Measurements from ENCODE around the gene ACACB.
A peak's percentile ranks its signal among the peaks of the same experiment; 100 is the strongest.

The ACACB gene

GRCh38 chr12:109115758-109116610 is at the start of gene ACACB:
Gene ACACB (plus strand): TSS chr12:109116587. CDS start chr12:109139406, 22,819 bp downstream.
- no peak for DNase-seq (ENCODE audit: low read depth in 2 of 2)

GRCh38 chr12:109069307-109070271 is 46.8 kb upstream of the ACACB start:
- no peak for DNase-seq (ENCODE audit: low read depth in 2 of 2)

- no peak for DNase-seq (ENCODE audit: low read depth in 2 of 2)
Measured at GRCh38 chr12:109074866-109075265, 41.5 kb upstream of the ACACB start.

GRCh38 chr12:109082751-109083150 is 33.6 kb upstream of the ACACB start:
- no peak for DNase-seq (ENCODE audit: low read depth in 2 of 2)

- DNase-seq (ENCODE audit: low read depth in 2 of 2), result no peak
Measured at GRCh38 chr12:109084425-109084824, 32.0 kb upstream of the ACACB start.

- no peak for DNase-seq (ENCODE audit: low read depth in 2 of 2)
Measured at GRCh38 chr12:109085590-109085989, 30.8 kb upstream of the ACACB start.

- DNase-seq (ENCODE audit: low read depth in 2 of 2), result no peak
Measured at GRCh38 chr12:109087250-109087649, 29.1 kb upstream of the ACACB start.

GRCh38 chr12:109088818-109089217 is 27.6 kb upstream of the ACACB start:
- DNase-seq (ENCODE audit: low read depth in 2 of 2), result no peak

GRCh38 chr12:109089683-109090082 is 26.7 kb upstream of the ACACB start:
- no peak for DNase-seq (ENCODE audit: low read depth in 2 of 2)

GRCh38 chr12:109092497-109093021 is 23.8 kb upstream of the ACACB start:
- no peak for DNase-seq (ENCODE audit: low read depth in 2 of 2)

- DNase-seq (ENCODE audit: low read depth in 2 of 2), result peak; percentile 90 to 91
Measured at GRCh38 chr12:109093022-109093918, 23.1 kb upstream of the ACACB start, which contains the start of gene ALKBH2. Gene ALKBH2 (minus strand): TSS chr12:109093472. CDS start chr12:109092786, 686 bp downstream.

- DNase-seq (ENCODE audit: low read depth in 2 of 2), result no peak
Measured at GRCh38 chr12:109097140-109097434, 19.3 kb upstream of the ACACB start.

GRCh38 chr12:109097435-109098182 is 18.8 kb upstream of the ACACB start, which contains the start of gene UNG:
Gene UNG (plus strand): TSS chr12:109097597. CDS start chr12:109097680, 83 bp downstream.
- DNase-seq (ENCODE audit: low read depth in 2 of 2), result peak; percentile 94 to 96

GRCh38 chr12:109098183-109098604 is 18.2 kb upstream of the ACACB start:
- DNase-seq (ENCODE audit: low read depth in 2 of 2), result no peak

- DNase-seq (ENCODE audit: low read depth in 2 of 2), result no peak
Measured at GRCh38 chr12:109098651-109099050, 17.7 kb upstream of the ACACB start.

GRCh38 chr12:109099431-109100020 is 16.9 kb upstream of the ACACB start:
- no peak for DNase-seq (ENCODE audit: low read depth in 2 of 2)

- no peak for DNase-seq (ENCODE audit: low read depth in 2 of 2)
Measured at GRCh38 chr12:109100741-109101140, 15.6 kb upstream of the ACACB start.

GRCh38 chr12:109102491-109102890 is 13.9 kb upstream of the ACACB start:
- no peak for DNase-seq (ENCODE audit: low read depth in 2 of 2)

- no peak for DNase-seq (ENCODE audit: low read depth in 2 of 2)
Measured at GRCh38 chr12:109105176-109105575, 11.2 kb upstream of the ACACB start.
